C4-2B (cell line): Measurements from ENCODE around the gene CRTC1.

Experiments
- H3K27ac ChIP-seq: fragments of 450-650 bp; 2 replicates; pipeline ENCODE4 v1.5.1; 2017
- CTCF ChIP-seq: fragments of 450-650 bp; conservative IDR thresholded peaks from 2 replicates; pipeline ENCODE4 v1.5.1; 2017; ENCODE audit warnings: mild to moderate bottlenecking
- ZFX ChIP-seq: fragments of 450-650 bp; IDR thresholded peaks from 2 replicates; pipeline ENCODE4 v1.6.1; 2017

The CRTC1 gene

GRCh38 chr19:18749362-18750231 lies 66.1 kb downstream of the CRTC1 start:
- no peak overlapping the region for H3K27ac ChIP-seq
- TF ChIP-seq ZFX (no peak), CTCF (no peak)

- no peak overlapping the region for H3K27ac ChIP-seq
Observed at GRCh38 chr19:18750295-18750970, 67.0 kb downstream of the CRTC1 start.

GRCh38 chr19:18751571-18751970 lies 68.1 kb downstream of the CRTC1 start:
- TF ChIP-seq CTCF (no peak), ZFX (no peak)
- H3K27ac ChIP-seq: no peak overlapping the region

More at GRCh38 chr19:18750295-18750970, 67.0 kb downstream of the CRTC1 start:
- TF ChIP-seq ZFX (no peak), CTCF (no peak)

- H3K27ac ChIP-seq: no peak overlapping the region
- TF ChIP-seq ZFX: no peak
- TF ChIP-seq CTCF: no peak
Observed at GRCh38 chr19:18754501-18754900, 71.0 kb downstream of the CRTC1 start.

GRCh38 chr19:18756896-18757295 lies 73.4 kb downstream of the CRTC1 start:
- no peak overlapping the region for H3K27ac ChIP-seq
- TF ChIP-seq CTCF (no peak), ZFX (no peak)

- no peak overlapping the region for H3K27ac ChIP-seq
- TF ChIP-seq CTCF (no peak), ZFX (no peak)
Observed at GRCh38 chr19:18759304-18759994, 76.0 kb downstream of the CRTC1 start.

- TF ChIP-seq ZFX: no peak
- no peak for TF ChIP-seq CTCF
- no peak overlapping the region for H3K27ac ChIP-seq
Observed at GRCh38 chr19:18759995-18760426, 76.5 kb downstream of the CRTC1 start.
